Memory B cell (primary cell): ENCODE measurements around the gene TOLLIP.

Experiments used
- ATAC-seq: fragments of 150-1000 bp; cut with Tn5 transposase; 2 replicates; pipeline ENCODE4 v1.10.0; 2021; ENCODE audit warnings: low read depth, mild to moderate bottlenecking, moderate library complexity
- DNase-seq, 2 donors: peaks; one replicate each; pipeline ENCODE4 v3.0.0; 2022; ENCODE audit warnings: low spot score in 2 of 2
- H3K27ac Mint-ChIP-seq: one replicate; pipeline ENCODE4 v1.8.0; 2022; ENCODE audit warnings: mild to moderate bottlenecking, moderate library complexity, mixed read lengths
- H3K27me3 Mint-ChIP-seq: one replicate; pipeline ENCODE4 v1.8.0; 2022; ENCODE audit warnings: mixed read lengths
- H3K36me3 Mint-ChIP-seq: one replicate; pipeline ENCODE4 v1.8.0; 2022; ENCODE audit warnings: mild to moderate bottlenecking, mixed read lengths
- H3K4me1 Mint-ChIP-seq: one replicate; pipeline ENCODE4 v1.8.0; 2022; ENCODE audit warnings: mixed read lengths
- H3K4me3 Mint-ChIP-seq: one replicate; pipeline ENCODE4 v1.8.0; 2022; ENCODE audit warnings: mild to moderate bottlenecking, moderate library complexity, mixed read lengths
- H3K9me3 Mint-ChIP-seq: one replicate; pipeline ENCODE4 v1.8.0; 2022; ENCODE audit warnings: mixed read lengths

TOLLIP gene

DNA sequence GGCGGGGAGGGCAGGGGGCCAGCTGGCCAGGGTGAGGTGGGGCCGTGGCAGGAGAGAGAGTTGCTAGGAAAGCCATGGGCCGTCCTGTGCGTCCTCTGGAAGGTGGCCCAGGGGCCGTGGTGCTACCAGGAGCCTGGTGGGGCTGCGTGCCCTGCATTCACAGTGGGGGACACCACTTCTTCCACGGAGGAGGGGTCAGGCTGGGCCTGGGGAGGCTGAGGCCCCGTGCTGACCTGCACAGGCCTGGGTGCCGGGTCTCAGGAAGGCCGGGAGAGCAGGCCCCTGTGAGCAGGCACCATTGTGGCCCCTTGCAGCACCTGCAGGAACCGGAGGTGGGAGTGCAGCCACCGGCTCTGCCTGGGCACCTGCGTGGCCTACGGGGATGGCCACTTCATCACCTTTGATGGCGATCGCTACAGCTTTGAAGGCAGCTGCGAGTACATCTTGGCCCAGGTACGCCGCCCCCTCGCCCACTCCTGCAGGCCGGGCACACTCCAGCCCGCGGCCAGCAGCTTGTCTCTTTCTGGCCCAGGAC is 74.6 kb downstream of the TOLLIP start:
- Mint-ChIP-seq H3K27me3 (peaks cover 2% of the 10 kb centered on the region), H3K4me1 (no peaks in the 10 kb centered on the region), H3K36me3 (no peaks in the 10 kb centered on the region), H3K27ac (no peak overlapping the region), H3K9me3 (no peaks in the 10 kb centered on the region), H3K4me3 (no peak overlapping the region)
- ATAC-seq (no peak), DNase-seq (no peak)

GRCh38 chr11:1234054-1234720 is 75.2 kb downstream of the TOLLIP start:
- DNase-seq = no peak
- H3K27ac Mint-ChIP-seq = no peak overlapping the region

GRCh38 chr11:1233351-1234053 is 75.9 kb downstream of the TOLLIP start:
- Mint-ChIP-seq H3K36me3 (no peaks in the 10 kb centered on the region), H3K4me3 (no peak overlapping the region), H3K4me1 (no peaks in the 10 kb centered on the region), H3K27me3 (peaks cover 2% of the 10 kb centered on the region), H3K9me3 (no peaks in the 10 kb centered on the region), H3K27ac (no peak overlapping the region)
- no peak for ATAC-seq
- DNase-seq = no peak

More at GRCh38 chr11:1234054-1234720, 75.2 kb downstream of the TOLLIP start:
- Mint-ChIP-seq H3K9me3 (no peaks in the 10 kb centered on the region), H3K36me3 (no peaks in the 10 kb centered on the region), H3K4me3 (no peak overlapping the region), H3K27me3 (peaks cover 2% of the 10 kb centered on the region), H3K4me1 (no peaks in the 10 kb centered on the region)
- no peak for ATAC-seq

DNA sequence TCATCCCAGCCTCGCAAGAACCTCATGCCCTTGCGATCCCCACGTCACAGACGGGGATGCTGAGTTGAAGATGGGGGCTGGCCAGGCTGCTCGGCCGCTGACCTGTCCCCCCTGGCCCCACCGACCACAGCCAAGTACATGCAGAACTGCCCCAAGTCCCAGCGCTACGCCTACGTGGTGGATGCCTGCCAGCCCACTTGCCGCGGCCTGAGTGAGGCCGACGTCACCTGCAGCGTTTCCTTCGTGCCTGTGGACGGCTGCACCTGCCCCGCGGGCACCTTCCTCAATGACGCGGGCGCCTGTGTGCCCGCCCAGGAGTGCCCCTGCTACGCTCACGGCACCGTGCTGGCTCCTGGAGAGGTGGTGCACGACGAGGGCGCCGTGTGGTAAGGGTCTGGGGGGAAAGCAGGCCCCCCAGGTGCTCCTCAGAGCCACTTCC is 76.5 kb downstream of the TOLLIP start:
- Mint-ChIP-seq H3K27me3 (peaks cover 2% of the 10 kb centered on the region), H3K9me3 (no peaks in the 10 kb centered on the region), H3K27ac (no peak overlapping the region), H3K36me3 (no peaks in the 10 kb centered on the region), H3K4me1 (no peaks in the 10 kb centered on the region), H3K4me3 (no peak overlapping the region)
- ATAC-seq = no peak
- DNase-seq = no peak

GRCh38 chr11:1232021-1232882 is 77.2 kb downstream of the TOLLIP start:
- Mint-ChIP-seq H3K27me3 (peaks cover 2% of the 10 kb centered on the region), H3K27ac (no peak overlapping the region), H3K9me3 (no peaks in the 10 kb centered on the region), H3K36me3 (no peaks in the 10 kb centered on the region), H3K4me1 (no peaks in the 10 kb centered on the region), H3K4me3 (no peak overlapping the region)
- no peak for ATAC-seq
- no peak for DNase-seq

- Mint-ChIP-seq H3K36me3 (no peaks in the 10 kb centered on the region), H3K27ac (no peak overlapping the region), H3K27me3 (peaks cover 3% of the 10 kb centered on the region), H3K4me3 (no peak overlapping the region), H3K4me1 (no peaks in the 10 kb centered on the region), H3K9me3 (no peaks in the 10 kb centered on the region)
- DNase-seq (no peak), ATAC-seq (no peak)
These were observed 77.9 kb downstream of the TOLLIP start for GRCh38 chr11:1231396-1232020.

DNA sequence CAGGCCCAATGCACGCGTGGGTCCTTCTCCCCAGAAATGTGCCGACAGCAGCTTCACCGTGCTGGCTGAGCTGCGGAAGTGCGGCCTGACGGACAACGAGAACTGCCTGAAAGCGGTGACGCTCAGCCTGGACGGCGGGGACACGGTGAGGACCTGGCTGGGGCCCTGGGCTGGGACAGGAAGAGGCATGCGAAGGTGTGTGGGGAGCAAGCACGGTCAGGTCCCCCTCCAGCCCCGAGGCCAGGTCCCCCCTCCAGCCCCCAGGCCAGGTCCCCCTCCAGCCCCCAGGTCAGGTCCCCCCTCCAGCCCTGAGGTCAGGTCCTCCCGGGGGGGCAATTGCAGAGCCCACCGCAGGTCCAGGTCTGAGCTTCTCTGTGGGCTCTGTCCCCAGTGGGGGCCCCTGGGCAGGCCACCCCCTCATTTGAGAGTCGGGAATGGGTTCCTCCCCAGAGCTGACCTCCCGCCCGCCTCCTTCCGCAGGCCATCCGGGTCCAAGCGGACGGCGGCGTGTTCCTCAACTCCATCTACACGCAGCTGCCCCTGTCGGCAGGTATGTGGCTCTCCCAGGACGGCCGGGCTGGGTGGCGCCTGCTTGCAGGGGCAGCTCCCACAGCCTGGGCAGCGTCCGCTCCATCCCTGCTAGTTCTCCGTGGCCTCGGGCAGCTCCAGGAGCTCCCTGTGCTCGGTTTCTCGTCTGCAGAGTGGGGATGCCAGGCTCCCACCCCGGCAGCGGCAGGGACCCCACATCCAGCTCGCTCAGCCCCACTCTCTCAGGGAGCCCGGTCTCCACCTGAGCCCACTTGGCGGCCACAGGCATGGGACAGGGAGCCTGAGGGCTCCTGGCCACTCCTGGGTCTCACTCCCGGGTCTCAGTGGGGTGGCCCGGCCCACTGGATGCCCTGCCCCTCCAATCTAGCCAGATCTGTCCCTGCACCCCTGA is 78.7 kb downstream of the TOLLIP start:
- Mint-ChIP-seq H3K27me3 (peaks cover 3% of the 10 kb centered on the region), H3K9me3 (no peaks in the 10 kb centered on the region), H3K36me3 (no peaks in the 10 kb centered on the region), H3K4me3 (no peak overlapping the region), H3K4me1 (no peaks in the 10 kb centered on the region), H3K27ac (no peak overlapping the region)
- ATAC-seq (no peak), DNase-seq (no peak)

GRCh38 chr11:1230121-1230455 is 79.3 kb downstream of the TOLLIP start:
- H3K27me3 Mint-ChIP-seq = peaks cover 3% of the 10 kb centered on the region
- no peaks in the 10 kb centered on the region for H3K9me3 Mint-ChIP-seq
- H3K27ac Mint-ChIP-seq = no peak overlapping the region
- H3K4me1 Mint-ChIP-seq = no peaks in the 10 kb centered on the region
- H3K4me3 Mint-ChIP-seq = no peak overlapping the region
- no peaks in the 10 kb centered on the region for H3K36me3 Mint-ChIP-seq
- DNase-seq (no peak), ATAC-seq (no peak)

DNA sequence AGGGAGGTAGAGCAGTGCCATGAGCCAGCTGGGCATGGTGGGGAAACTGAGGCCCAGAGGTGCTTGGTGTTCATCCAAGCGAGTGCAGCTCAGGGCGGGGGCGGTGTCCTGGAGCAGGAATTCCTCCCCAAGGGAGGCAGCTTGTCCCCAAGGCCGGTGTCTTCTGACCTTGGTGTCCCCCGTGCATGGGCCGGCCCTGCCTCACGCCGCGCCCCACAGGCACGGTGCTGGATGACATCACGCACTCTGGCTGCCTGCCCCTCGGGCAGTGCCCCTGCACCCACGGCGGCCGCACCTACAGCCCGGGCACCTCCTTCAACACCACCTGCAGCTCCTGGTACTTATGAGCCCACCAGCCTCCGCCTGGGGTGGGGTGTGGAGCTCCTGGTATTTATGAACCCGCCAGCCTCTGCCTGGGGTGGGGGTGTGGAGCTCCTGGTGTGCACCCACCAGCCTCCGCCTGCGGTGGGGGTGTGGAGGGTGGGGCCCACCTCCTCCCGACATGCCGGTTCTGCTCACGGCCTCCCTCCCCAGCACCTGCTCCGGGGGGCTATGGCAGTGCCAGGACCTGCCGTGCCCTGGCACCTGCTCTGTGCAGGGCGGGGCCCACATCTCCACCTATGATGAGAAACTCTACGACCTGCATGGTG is 79.8 kb downstream of the TOLLIP start:
- Mint-ChIP-seq H3K27me3 (peaks cover 3% of the 10 kb centered on the region), H3K36me3 (no peaks in the 10 kb centered on the region), H3K4me1 (no peaks in the 10 kb centered on the region), H3K27ac (no peak overlapping the region), H3K4me3 (no peak overlapping the region), H3K9me3 (no peaks in the 10 kb centered on the region)
- ATAC-seq (no peak), DNase-seq (no peak)

GRCh38 chr11:1228921-1229451 is 80.4 kb downstream of the TOLLIP start:
- DNase-seq (no peak), ATAC-seq (no peak)
- Mint-ChIP-seq H3K4me1 (no peaks in the 10 kb centered on the region), H3K4me3 (no peak overlapping the region), H3K36me3 (no peaks in the 10 kb centered on the region), H3K27me3 (peaks cover 3% of the 10 kb centered on the region), H3K9me3 (no peaks in the 10 kb centered on the region), H3K27ac (no peak overlapping the region)

GRCh38 chr11:1228101-1228821 is 81.2 kb downstream of the TOLLIP start:
- Mint-ChIP-seq H3K4me3 (no peak overlapping the region), H3K9me3 (no peaks in the 10 kb centered on the region), H3K4me1 (no peaks in the 10 kb centered on the region), H3K27ac (no peak overlapping the region), H3K36me3 (no peaks in the 10 kb centered on the region), H3K27me3 (peaks cover 3% of the 10 kb centered on the region)
- DNase-seq = no peak
- no peak for ATAC-seq

- no peaks in the 10 kb centered on the region for H3K36me3 Mint-ChIP-seq
- ATAC-seq = no peak
- DNase-seq = no peak
- H3K4me1 Mint-ChIP-seq = no peaks in the 10 kb centered on the region
- no peaks in the 10 kb centered on the region for H3K9me3 Mint-ChIP-seq
- H3K27ac Mint-ChIP-seq = no peak overlapping the region
- H3K27me3 Mint-ChIP-seq = peaks cover 4% of the 10 kb centered on the region
- no peak overlapping the region for H3K4me3 Mint-ChIP-seq
These were observed 81.8 kb downstream of the TOLLIP start for GRCh38 chr11:1227551-1228100.
